ENCODE results near the gene CYTH2. TPM values are rescaled to one million over a fixed set of nuclear protein-coding genes. Genes with fewer than 3 reads are reported as not detected.
A peak's percentile ranks its signal among the peaks of the same experiment; 100 is the strongest.

CYTH2 gene
- total and polyA plus RNA-seq, 9 of the 15 experiments (the other 6 are each of a cell fraction or from before 2014, with no cell fraction given), result 1.8 to 45.2 (median 23.8) TPM

DNA sequence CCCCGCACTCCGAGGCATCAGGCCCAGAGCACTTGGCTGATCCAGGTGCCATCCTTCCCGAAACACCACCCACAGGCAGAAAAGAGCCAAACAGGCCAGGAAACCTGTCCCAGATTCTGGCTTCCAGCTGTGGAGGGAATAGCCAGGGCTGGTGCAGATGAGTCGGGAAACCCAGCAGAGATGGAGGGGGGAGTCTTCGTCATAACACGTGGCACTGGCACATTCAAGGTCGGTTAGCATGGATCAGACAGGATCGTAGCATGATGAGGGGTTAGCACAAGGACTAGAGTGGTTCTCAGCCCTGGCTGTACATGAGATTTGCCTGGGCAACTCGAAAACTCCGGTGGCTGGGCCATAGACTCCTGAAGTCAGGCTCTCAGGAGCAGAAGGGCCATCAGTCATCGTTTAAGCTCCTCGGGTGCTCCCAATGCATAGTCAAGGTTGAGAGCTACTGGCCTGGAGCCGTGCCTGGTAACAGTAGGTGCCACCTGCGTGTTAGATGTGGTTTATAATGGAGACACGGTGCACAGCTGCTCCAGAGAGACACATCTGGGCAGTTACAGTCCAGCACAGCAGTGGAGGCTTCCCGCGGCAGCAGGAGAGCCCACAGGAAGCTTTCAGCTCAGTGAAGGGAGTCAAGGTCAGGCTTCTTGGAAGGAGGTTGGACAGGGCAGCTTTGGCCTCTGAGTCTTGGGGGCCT lies 6.3 kb downstream of the CYTH2 start:
- no peaks in the 10 kb centered on the region for H3K9me3 ChIP-seq (replicated peaks; ENCODE audit: control insufficient read depth, insufficient read depth, low read depth, low read length)
- TF ChIP-seq JUN (IDR thresholded peaks at IDR 0.05; ENCODE audit: borderline replicate concordance, low read depth, low read length) (no peak), JUN (CRISPR knock-in tag; IDR thresholded peaks at IDR 0.05; ENCODE audit: borderline replicate concordance) (no peak), ZNF41 (CRISPR knock-in tag; conservative IDR thresholded peaks at IDR 0.05) (no peak), POLR3G (IDR thresholded peaks at IDR 0.05; ENCODE audit: extremely low read depth, insufficient read length, insufficient replicate concordance) (no peak), TAF15 (IDR thresholded peaks at IDR 0.05; ENCODE audit: low read depth, low read length) (no peak), KLF16 (IDR thresholded peaks at IDR 0.05) (no peak), ZBTB5 (IDR thresholded peaks at IDR 0.05) (no peak)
- TF ChIP-seq, protein P1, sequence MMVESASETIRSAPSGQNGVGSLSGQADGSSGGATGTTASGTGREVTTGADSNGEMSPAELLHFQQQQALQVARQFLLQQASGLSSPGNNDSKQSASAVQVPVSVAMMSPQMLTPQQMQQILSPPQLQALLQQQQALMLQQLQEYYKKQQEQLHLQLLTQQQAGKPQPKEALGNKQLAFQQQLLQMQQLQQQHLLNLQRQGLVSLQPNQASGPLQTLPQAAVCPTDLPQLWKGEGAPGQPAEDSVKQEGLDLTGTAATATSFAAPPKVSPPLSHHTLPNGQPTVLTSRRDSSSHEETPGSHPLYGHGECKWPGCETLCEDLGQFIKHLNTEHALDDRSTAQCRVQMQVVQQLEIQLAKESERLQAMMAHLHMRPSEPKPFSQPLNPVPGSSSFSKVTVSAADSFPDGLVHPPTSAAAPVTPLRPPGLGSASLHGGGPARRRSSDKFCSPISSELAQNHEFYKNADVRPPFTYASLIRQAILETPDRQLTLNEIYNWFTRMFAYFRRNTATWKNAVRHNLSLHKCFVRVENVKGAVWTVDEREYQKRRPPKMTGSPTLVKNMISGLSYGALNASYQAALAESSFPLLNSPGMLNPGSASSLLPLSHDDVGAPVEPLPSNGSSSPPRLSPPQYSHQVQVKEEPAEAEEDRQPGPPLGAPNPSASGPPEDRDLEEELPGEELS (CRISPR knock-in tag; IDR thresholded peaks at IDR 0.05; ENCODE audit: borderline replicate concordance), result no peak
- H3K27me3 ChIP-seq (ENCODE audit: control insufficient read depth in 2 of 2, insufficient read depth in 2 of 2, low read length in 2 of 2), result no peaks in the 10 kb centered on the region
- no peak overlapping the region for H3K4me3 ChIP-seq
- ATAC-seq (no peak), FAIRE-seq (no peak), DNase-seq (ENCODE audit: extremely low read depth in 1 of 4, low spot score in 3 of 4) (no peak)
- 89% methylated on average over 16 of the region's 17 CpGs for WGBS (ENCODE audit: insufficient coverage, low coverage, missing lambda C conversion rate)
- peaks cover 3% of the 10 kb centered on the region for H3K9me1 ChIP-seq (ENCODE audit: control insufficient read depth, insufficient read depth, low read length)
- intact Hi-C loops (cut with micrococcal nuclease), result no loop called here
- H3K9ac ChIP-seq (ENCODE audit: insufficient read depth in 1 of 2, low read depth in 2 of 2, low read length in 2 of 2), result peak overlapping the region in 1 of 2 experiments; percentile 55; a peak in 1 of 4 replicates
- H3K79me2 ChIP-seq (ENCODE audit: control insufficient read depth, insufficient read depth, low read length), result peaks cover 5% of the 10 kb centered on the region
- CTCF ChIA-PET (ENCODE audit: low intra/inter-chr PET ratio), result no interaction called here
- H3K4me2 ChIP-seq (ENCODE audit: insufficient read depth, low read length), result no peak overlapping the region
- POLR2A ChIA-PET, result interaction anchor here (0.5 to 1.9 kb wide), 6 partner anchors 9 to 458 kb away, joined by 3 to 6 read pairs (median 4); no protein-coding TSS in a partner anchor
- in situ Hi-C loops (cut with MboI), result no loop called here
- no peak overlapping the region for H2AFZ ChIP-seq (ENCODE audit: low read depth, low read length)
- BruUV-seq (replicated peaks), result no TSS peak
- H3K4me1 ChIP-seq (replicated peaks in 1 of 2; ENCODE audit: control insufficient read depth in 2 of 2, insufficient read depth in 2 of 2, low read length in 2 of 2), result peaks cover 0 to 19% of the 10 kb centered on the region in 2 experiments; a peak in 2 of 5 replicates
- H4K20me1 ChIP-seq (replicated peaks; ENCODE audit: control insufficient read depth, insufficient read depth, low read length), result peaks cover 8% of the 10 kb centered on the region; the same call in 1 of the 2 replicates
- no peak overlapping the region for H3K27ac ChIP-seq (ENCODE audit: extremely low read depth, low read depth, low read length)
- H3K36me3 ChIP-seq (ENCODE audit: control insufficient read depth, insufficient read depth, low read length), result peaks cover 86% of the 10 kb centered on the region

Measured in K562 (cell line).